Measurements from ENCODE around the gene CBR3.

- TF ChIP-seq CTCF (IDR thresholded peaks at IDR 0.05 in 4 of 5, conservative IDR thresholded peaks at IDR 0.05 in 1 of 5) (no peak), POLR2A (IDR thresholded peaks at IDR 0.05) (no peak)
These were observed 41.1 kb downstream of the CBR3 start for GRCh38 chr21:36175771-36176565.
